Measurements from ENCODE around the gene WDR82. TPM values are rescaled to one million over a fixed set of nuclear protein-coding genes. Genes with fewer than 3 reads are reported as not detected.

Gene WDR82
- total and polyA plus RNA-seq, 2 of the 4 experiments (the other 2 are of a cell fraction) = 38.1 to 68.1 TPM

DNA sequence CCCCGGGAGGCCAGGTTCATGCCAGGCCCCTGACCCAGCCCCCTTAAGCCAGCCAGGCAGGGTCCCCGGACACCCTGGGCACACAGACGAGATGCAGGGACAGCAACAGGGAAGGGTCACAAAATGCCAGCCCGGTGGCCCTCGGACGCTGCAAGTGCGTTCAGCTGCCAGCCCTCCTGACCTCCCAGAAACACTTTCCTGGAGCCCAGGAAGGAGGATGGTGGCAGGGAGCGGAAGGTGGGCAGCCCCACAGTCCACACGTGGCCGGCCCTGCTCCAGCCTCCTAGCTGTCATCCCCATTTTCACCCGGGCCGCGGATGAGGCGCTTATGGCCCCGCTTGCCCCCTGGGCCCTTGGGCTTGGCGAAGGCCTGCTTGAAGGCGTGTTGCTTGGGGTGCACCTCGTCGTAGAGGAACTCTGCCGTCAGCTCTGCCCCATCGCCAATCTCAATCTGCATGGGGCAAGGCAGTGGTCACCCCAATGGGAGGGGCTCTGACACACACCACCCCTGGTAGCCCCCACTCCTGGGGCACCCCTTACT is 49.6 kb downstream of the WDR82 start:
- no peak overlapping the region for H4K91ac ChIP-seq (ENCODE audit: insufficient read depth, low read depth, low read length)
- peaks cover 26% of the 10 kb centered on the region for H4K20me1 ChIP-seq (ENCODE audit: insufficient read depth, low read length)
- H3K79me1 ChIP-seq (ENCODE audit: low read depth in 1 of 2, low read length in 2 of 2) = peaks cover 5 to 22% of the 10 kb centered on the region in 2 experiments; a peak in 3 of 4 replicates
- intact Hi-C loops (cut with micrococcal nuclease) (no loop called here), in situ Hi-C loops (cut with MboI; ENCODE audit: low sequenced_read_pairs) (no loop called here), dilution Hi-C loops (cut with HindIII; ENCODE audit: low sequenced_read_pairs, unreplicated experiment) (no loop called here)
- no peaks in the 10 kb centered on the region for H3K9me3 ChIP-seq (ENCODE audit: control insufficient read depth, insufficient read depth, low read length)
- no peak overlapping the region for H3K4me2 ChIP-seq (ENCODE audit: low read depth, low read length)
- POLR2A ChIA-PET (ENCODE audit: unreplicated experiment) = no interaction called here
- WGBS, 2 experiments (ENCODE audit: extremely low coverage in 2 of 2, insufficient read length in 1 of 2) = 93% methylated on average over 11 of the region's 21 CpGs; no CpG with 5 or more reads in 1 of the 2 experiments
- DNase-seq = no peak
- H4K5ac ChIP-seq (ENCODE audit: low read depth, low read length) = no peak overlapping the region
- H2BK5ac ChIP-seq (ENCODE audit: low read depth, low read length, poor library complexity, severe bottlenecking) = no peak overlapping the region
- no peak overlapping the region for H2AFZ ChIP-seq (replicated peaks; ENCODE audit: low read length, poor library complexity)
- ATAC-seq (ENCODE audit: low read depth) = no peak
- no peaks in the 10 kb centered on the region for H3K4me1 ChIP-seq (ENCODE audit: control insufficient read depth, insufficient read depth, low read length)
- no peak overlapping the region for H3K4me3 ChIP-seq (ENCODE audit: insufficient read depth, low read depth, low read length)
- H4K8ac ChIP-seq (ENCODE audit: low read depth in 2 of 2, low read length in 2 of 2) = no peak overlapping the region
- no peak overlapping the region for H2AK5ac ChIP-seq (ENCODE audit: low read depth, low read length)
- no peak overlapping the region for H3K18ac ChIP-seq (ENCODE audit: low read depth, low read length)
- no peak overlapping the region for H3K14ac ChIP-seq (replicated peaks; ENCODE audit: low read depth, low read length)
- H3K23ac ChIP-seq (ENCODE audit: low read depth, low read length) = no peak overlapping the region
- BruUV-seq (replicated peaks) = no TSS peak
- H3K27me3 ChIP-seq (ENCODE audit: control insufficient read depth, insufficient read depth, low read length) = no peaks in the 10 kb centered on the region
- H3K4ac ChIP-seq (ENCODE audit: low read depth, low read length) = no peak overlapping the region
- no peak overlapping the region for H2BK120ac ChIP-seq (ENCODE audit: low read depth, low read length)
- no peaks in the 10 kb centered on the region for H3K9me1 ChIP-seq (ENCODE audit: insufficient read depth, low read length)
- H2BK15ac ChIP-seq (ENCODE audit: low read depth, low read length) = no peak overlapping the region
- H3K27ac ChIP-seq (ENCODE audit: insufficient read depth, low read length) = no peak overlapping the region
- no peak overlapping the region for H2BK20ac ChIP-seq (ENCODE audit: low read depth, low read length)
- peaks cover 47% of the 10 kb centered on the region for H3K36me3 ChIP-seq (ENCODE audit: control insufficient read depth, insufficient read depth, low read length)
- no peak overlapping the region for H2AK9ac ChIP-seq (replicated peaks; ENCODE audit: low read depth, low read length, poor library complexity)
- H3K56ac ChIP-seq (ENCODE audit: extremely low read depth, insufficient read depth, low read length) = no peak overlapping the region
- no peak for TF ChIP-seq SMC3 (IDR thresholded peaks at IDR 0.05; ENCODE audit: low read depth, low read length)
- TF ChIP-seq RCOR1 (IDR thresholded peaks at IDR 0.05; ENCODE audit: insufficient replicate concordance, low read length) = no peak
- no peak for TF ChIP-seq MAZ (IDR thresholded peaks at IDR 0.05; ENCODE audit: borderline replicate concordance, low read depth, low read length)
- no peak for TF ChIP-seq MAFK (IDR thresholded peaks at IDR 0.05; ENCODE audit: low read depth, low read length)
- TF ChIP-seq POLR2A (IDR thresholded peaks at IDR 0.05; ENCODE audit: low read depth, low read length) = no peak
- no peak for TF ChIP-seq BHLHE40 (IDR thresholded peaks at IDR 0.05; ENCODE audit: low read depth, low read length)
- no peak for TF ChIP-seq CEBPB (IDR thresholded peaks at IDR 0.05; ENCODE audit: low read depth, low read length)
- no peak for TF ChIP-seq MXI1 (IDR thresholded peaks at IDR 0.05; ENCODE audit: borderline replicate concordance, low read depth, low read length)
- H3K9ac ChIP-seq (ENCODE audit: low read depth, low read length) = no peak overlapping the region
- CTCF ChIA-PET = no interaction called here

Measured in IMR-90 (cell line).